Activated effector memory CD4-positive, alpha-beta T cell treated with Interleukin-2 at 50 U/mL for 16 hours (primary cell): ENCODE results near the gene ALDH1A3.
A peak's percentile ranks its signal among the peaks of the same experiment; 100 is the strongest.

Experiments
- DNase-seq: peaks from one replicate; pipeline ENCODE4 v3.0.0-alpha.2; 2020

ALDH1A3 gene

DNA sequence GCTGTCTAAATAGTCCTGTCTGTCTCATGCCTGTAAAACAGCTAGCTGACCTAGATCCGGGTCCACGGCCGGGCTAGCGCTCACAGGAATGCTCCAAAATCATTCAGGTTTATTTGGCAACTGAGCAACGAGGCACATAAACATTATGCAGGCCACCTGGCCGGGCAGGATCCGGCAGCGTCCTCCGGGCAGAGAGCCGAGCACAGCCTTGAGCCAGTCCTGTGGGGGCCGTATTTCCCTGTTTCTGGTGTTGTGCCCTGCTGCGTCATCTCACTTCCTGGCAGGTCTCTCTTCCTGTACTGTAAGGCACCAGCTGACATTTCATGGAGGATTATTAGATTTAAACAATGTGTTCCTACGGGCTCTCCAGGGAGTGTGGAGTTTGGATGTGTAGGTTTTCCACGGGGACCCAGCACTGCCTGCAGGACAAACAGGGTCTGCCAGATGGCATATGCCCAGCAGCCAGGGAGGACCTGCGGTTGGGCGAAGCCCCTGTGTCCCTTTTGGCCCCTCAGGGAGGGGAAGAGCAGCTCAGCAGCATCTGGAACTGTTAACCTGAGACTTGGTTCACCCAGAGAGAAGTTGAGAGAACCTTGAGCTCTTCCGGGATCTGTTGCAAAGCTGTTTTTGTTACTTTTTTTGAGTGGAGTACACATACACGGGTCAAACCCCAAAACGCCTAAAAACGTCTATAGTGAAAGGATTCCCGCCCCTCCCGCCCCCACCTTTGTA lies 23.0 kb downstream of the ALDH1A3 start:
- no peak for DNase-seq

DNA sequence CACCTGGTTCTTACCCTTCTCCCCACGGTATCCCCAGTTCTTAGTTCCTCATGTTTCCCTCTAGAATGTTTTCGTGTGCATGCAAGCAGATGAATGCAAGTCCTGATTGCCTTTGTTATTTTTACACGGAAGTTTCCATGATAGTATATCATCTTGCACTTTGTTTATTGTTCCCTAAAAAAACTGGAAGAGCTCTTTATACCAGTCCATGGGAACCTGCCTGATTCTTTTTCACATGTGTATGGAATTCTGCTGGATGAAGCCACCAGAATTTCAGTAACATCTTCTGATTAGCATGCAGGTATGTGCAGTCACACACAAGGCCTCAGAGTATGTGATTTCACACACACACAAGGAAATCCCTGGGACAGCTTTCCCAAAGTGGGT lies 23.5 kb downstream of the ALDH1A3 start:
- DNase-seq = no peak

GRCh38 chr15:100905850-100906249 lies 26.2 kb downstream of the ALDH1A3 start:
- no peak for DNase-seq

DNA sequence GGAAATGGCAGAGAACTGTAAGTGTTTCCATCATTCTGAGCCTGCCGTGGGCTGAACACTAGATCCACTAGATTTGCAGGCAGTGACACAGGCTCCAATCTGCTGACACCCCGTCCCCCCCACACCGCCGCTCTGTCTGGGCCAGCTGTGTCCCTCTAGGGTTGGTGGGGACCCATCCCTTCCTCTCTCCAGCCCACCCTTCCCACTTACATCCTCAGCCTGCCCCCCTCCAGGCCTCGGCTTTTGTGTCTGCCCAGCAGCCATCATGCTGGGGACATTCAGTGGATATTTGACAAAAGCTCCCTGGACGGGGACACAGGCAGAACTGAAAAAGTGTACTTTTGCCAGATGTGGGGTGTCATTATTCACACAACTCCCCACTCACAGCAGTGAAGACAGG lies 28.8 kb downstream of the ALDH1A3 start:
- DNase-seq = no peak

DNA sequence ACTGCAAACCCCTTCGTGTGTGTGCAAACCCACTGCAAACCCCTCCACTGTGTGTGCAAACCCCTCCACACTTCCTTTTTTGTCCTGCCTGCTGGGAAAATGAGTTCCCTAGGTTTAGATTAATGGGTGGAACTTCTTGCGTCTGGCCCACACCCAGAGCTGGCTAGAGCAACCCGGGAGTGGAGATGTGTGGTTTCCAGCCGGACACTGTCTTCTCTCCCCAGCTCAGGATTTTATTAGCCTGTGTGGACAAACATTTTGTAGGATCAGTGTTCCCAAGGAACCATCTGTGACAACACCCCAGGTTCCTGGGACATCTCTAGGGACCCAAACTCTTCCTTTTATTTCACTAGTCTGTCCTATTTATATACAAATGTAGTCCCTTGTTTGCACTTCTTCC lies 29.9 kb downstream of the ALDH1A3 start:
- no peak for DNase-seq

GRCh38 chr15:100909989-100910955 lies 30.6 kb downstream of the ALDH1A3 start:
- DNase-seq = no peak

DNA sequence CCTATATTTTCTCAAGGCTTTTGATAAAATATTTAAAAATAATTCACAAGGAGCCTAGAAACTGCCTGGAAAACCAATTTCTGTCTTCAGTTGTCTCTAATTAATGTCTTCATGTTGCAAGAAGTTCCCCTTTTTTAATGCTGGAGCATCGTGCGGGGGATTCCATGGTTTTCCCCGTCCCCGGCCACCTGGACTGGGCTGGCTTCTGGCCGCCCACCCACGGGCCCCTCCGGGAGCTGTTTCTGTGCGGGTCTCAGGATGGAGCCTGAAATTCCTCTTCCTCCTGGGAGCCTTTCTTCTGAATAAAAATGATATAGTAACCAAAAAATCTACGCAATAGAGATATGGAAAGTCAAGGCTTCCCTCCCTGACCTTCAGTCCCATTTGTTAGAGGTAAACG lies 31.5 kb downstream of the ALDH1A3 start:
- no peak for DNase-seq

DNA sequence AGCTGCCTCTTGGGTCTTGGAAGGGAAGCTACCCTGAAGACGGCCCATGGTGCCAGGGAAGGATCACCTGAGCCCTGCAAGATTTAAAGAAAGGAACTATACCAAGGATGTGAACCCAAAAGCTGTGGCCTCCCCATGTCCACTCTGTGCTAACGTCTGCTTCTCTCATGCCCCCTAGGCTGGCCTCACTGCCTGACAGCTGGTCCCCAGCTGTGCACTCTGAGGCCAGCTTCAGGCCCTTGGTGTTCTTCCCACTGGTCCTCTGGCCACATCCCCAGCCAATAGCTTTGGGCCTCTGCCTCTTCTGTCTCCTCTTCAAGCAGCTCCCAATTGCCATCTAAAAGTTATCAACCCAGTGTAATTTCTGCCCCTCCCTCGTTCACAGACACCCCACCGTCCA lies 34.3 kb downstream of the ALDH1A3 start:
- no peak for DNase-seq

DNA sequence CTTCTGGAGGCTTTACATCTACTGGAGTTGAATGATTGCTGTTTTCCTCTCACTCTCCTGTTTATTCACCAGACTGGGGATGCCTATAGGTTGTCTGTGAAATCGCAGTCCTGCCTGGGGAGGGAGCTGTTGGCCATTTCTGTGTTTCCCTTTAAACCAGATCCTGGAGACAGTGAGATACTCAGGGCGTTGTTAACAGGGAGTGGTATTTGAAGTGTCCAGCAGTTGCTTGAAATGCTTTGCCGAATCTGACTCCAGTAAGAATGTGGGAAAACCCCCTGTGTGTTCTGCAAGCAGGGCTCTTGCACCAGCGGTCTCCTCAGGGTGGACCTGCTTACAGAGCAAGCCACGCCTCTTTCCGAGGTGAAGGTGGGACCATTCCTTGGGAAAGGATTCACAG lies 35.2 kb downstream of the ALDH1A3 start:
- no peak for DNase-seq

- peak; percentile 40 for DNase-seq
Observed at GRCh38 chr15:100918034-100918689, 38.5 kb downstream of the ALDH1A3 start.

DNA sequence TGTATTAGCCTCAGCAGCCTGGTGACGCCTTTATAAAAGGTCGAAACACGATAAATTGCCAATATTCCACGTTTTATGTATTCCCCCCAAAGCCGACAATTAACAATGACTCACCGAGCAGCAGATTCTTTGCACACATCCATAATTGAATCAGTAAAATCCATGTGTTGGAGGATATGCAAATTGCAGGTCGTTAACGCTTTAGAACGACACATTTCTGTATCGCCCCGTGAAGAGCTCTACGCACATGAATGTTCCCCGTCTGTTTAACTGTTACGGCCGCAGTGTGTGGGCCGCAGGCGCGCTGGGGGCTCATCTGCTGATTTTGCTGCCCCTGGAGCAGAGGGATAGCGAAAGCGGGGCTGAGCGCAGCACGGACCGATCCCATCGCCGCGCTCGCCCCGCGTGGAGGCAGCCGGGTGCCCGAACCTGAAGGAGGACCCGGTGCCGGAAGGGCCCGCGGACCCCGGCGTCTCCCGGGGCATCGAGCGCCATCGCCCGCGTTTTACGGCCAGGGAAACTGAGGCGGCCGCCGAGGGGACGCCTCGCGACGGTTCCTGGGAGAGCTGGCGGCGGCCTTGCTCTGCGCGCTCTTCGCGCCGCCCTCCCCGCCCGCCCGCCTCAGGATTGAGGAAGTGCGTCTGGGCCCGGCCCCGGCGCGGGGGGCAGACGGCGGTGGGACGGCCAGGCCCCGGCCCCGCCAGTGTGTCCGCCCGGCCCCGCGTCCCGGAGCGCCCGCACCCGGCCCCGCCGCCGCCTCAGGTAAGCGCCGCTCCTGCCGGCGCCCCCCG lies 39.3 kb downstream of the ALDH1A3 start, which contains the start of gene LRRK1:
Gene LRRK1 (plus strand): TSS at position 668 of the 791 bp plus-strand sequence. CDS start 5,276 bp downstream, outside the sequence.
- no peak for DNase-seq

- DNase-seq = no peak
Observed at GRCh38 chr15:100919481-100920405, 40.1 kb downstream of the ALDH1A3 start.

- DNase-seq = no peak
Observed at GRCh38 chr15:100920516-100921135, 41.0 kb downstream of the ALDH1A3 start.

DNA sequence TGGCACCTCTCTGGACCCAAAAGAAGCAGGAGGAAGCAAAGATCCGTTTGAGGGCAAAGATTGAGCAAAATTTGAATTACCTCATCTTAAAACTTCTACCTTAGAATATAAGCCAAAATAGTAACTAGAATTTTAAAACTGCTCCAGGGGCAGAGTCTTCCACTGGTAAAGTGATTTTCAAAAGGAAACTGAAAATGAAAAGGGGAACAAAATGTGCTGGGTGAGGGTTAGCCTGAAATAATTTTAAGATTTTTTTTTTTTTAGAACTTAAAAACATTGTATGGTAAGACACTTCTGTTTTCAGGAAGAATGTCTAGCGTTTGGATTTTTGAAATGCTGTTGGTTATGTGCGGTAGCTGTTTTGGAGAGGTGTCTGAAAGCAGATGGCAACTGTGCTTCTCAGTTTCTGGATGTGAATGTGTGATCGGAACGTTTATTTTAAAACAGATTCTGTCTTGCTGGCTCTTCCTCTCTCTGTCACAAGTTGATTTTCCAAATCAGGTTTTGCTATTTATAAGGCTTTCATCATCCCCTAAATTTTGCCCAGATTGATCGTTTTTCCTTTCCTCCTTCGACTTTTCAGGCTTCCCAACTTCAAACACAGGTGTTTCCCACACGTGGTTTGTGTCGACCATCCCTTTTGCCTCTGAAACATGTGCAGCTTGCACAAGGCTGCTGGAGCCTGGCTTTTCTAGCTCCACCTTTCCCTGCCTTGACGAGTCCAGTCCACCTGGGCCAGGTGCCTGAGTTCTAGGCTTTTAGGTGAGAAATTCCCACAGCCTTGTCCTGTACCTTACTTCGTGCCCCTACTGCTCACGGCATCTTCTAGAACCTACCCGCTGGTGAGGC lies 42.8 kb downstream of the ALDH1A3 start:
- no peak for DNase-seq

GRCh38 chr15:100923076-100923475 lies 43.4 kb downstream of the ALDH1A3 start:
- no peak for DNase-seq

DNA sequence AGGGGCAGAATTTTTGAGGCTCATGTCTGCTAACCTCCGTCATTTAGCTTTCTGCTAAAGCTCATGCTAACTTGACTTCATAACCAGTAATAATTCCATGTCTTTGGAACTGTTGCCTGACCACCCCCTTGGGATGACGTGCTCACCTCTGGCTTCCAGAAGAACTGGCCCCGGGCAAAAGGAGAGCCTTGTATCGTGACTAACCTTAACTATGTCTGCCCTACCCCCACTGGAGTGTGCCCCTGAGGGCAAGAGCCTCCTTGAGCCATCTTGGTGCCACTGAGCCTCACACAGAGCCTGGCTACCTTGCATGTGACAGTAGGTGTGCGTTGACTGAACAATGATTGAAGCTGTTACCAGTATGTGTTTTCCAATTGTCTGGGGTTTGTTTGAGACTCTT lies 44.3 kb downstream of the ALDH1A3 start:
- no peak for DNase-seq

DNA sequence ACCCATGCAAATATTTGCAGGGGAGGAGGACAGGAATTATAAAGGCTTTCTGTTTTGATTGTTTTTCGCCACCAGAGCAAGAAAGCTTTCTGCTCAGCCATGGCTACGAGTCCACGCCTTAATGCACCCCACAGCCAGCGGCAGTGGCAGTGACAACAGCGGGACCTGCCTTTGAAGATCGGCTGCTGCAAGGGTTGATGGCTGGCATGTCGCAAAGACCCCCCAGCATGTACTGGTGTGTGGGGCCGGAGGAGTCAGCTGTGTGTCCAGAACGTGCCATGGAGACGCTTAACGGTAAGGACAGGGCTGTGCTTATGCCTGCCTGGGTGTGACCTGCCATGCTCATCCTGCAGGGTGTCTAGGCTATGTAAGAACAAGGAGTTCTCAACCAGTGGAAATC lies 44.8 kb downstream of the ALDH1A3 start:
- no peak for DNase-seq

DNA sequence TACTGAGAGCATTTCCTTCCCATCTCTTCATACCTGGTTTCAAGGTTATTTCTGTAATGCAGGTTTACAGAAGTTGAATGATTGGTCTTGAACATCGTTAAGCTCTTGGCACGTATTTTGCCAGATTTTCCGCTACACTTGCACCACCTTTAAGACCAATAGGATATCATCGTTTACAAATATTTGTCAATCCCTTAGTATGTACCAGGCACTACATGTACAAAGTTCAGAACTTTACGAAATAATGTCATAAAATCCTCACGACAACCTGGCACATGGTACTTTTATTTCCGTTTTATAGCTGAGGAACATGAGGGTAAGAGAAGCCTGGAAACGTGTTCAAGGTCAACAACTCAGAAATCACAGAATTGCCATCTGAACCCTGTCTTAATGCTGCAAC lies 45.8 kb downstream of the ALDH1A3 start:
- no peak for DNase-seq

GRCh38 chr15:100926258-100926657 lies 46.6 kb downstream of the ALDH1A3 start:
- no peak for DNase-seq
